Measurements from ENCODE around the gene C2CD5.
A peak's percentile ranks its signal among the peaks of the same experiment; 100 is the strongest.

Gene C2CD5

GRCh38 chr12:22535038-22535437 lies 9.3 kb downstream of the C2CD5 start:
- TF ChIP-seq CTCF (IDR thresholded peaks at IDR 0.05; ENCODE audit: low read depth, low read length), result no peak
- DNase-seq (ENCODE audit: extremely low read depth, low read depth), result no peak

GRCh38 chr12:22533155-22533554 lies 11.2 kb downstream of the C2CD5 start:
- no peak for DNase-seq (ENCODE audit: extremely low read depth, low read depth)
- no peak for TF ChIP-seq CTCF (IDR thresholded peaks at IDR 0.05; ENCODE audit: low read depth, low read length)

GRCh38 chr12:22532317-22532716 lies 12.0 kb downstream of the C2CD5 start:
- no peak for TF ChIP-seq CTCF (IDR thresholded peaks at IDR 0.05; ENCODE audit: low read depth, low read length)
- no peak for DNase-seq (ENCODE audit: extremely low read depth, low read depth)

GRCh38 chr12:22531205-22531604 lies 13.1 kb downstream of the C2CD5 start:
- TF ChIP-seq CTCF (IDR thresholded peaks at IDR 0.05; ENCODE audit: low read depth, low read length), result no peak
- DNase-seq (ENCODE audit: extremely low read depth, low read depth), result no peak

GRCh38 chr12:22529281-22530060 lies 14.9 kb downstream of the C2CD5 start:
- TF ChIP-seq CTCF (IDR thresholded peaks at IDR 0.05; ENCODE audit: low read depth, low read length), result peak; percentile 13
- DNase-seq (ENCODE audit: extremely low read depth, low read depth), result no peak

GRCh38 chr12:22527999-22528398 lies 16.3 kb downstream of the C2CD5 start:
- TF ChIP-seq CTCF (IDR thresholded peaks at IDR 0.05; ENCODE audit: low read depth, low read length), result no peak
- no peak for DNase-seq (ENCODE audit: extremely low read depth, low read depth)

- TF ChIP-seq CTCF (IDR thresholded peaks at IDR 0.05; ENCODE audit: low read depth, low read length), result no peak
- DNase-seq (ENCODE audit: extremely low read depth, low read depth), result no peak
Observed at GRCh38 chr12:22526836-22527235, 17.5 kb downstream of the C2CD5 start.
